GM12873 (cell line): ENCODE data around the gene C3.

Experiments
- TF ChIP-seq, protein P1 (sequence below): IDR thresholded peaks from 2 replicates; pipeline ENCODE4 v1.5.1; 2012; ENCODE audit warnings: low read depth, mild to moderate bottlenecking, moderate library complexity, low read length, control low read depth; ENCODE audit not compliant: insufficient read depth; ENCODE audit errors: missing control alignments

The C3 gene

GRCh38 chr19:6690160-6690885 lies 30.1 kb downstream of the C3 start:
- TF ChIP-seq, protein P1, sequence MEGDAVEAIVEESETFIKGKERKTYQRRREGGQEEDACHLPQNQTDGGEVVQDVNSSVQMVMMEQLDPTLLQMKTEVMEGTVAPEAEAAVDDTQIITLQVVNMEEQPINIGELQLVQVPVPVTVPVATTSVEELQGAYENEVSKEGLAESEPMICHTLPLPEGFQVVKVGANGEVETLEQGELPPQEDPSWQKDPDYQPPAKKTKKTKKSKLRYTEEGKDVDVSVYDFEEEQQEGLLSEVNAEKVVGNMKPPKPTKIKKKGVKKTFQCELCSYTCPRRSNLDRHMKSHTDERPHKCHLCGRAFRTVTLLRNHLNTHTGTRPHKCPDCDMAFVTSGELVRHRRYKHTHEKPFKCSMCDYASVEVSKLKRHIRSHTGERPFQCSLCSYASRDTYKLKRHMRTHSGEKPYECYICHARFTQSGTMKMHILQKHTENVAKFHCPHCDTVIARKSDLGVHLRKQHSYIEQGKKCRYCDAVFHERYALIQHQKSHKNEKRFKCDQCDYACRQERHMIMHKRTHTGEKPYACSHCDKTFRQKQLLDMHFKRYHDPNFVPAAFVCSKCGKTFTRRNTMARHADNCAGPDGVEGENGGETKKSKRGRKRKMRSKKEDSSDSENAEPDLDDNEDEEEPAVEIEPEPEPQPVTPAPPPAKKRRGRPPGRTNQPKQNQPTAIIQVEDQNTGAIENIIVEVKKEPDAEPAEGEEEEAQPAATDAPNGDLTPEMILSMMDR: no peak

GRCh38 chr19:6687114-6687513 lies 33.3 kb downstream of the C3 start:
- TF ChIP-seq, protein P1: no peak

- TF ChIP-seq, protein P1: no peak
Observed at GRCh38 chr19:6686628-6686975, 33.8 kb downstream of the C3 start.

- TF ChIP-seq, protein P1: no peak
Observed at GRCh38 chr19:6685962-6686627, 34.4 kb downstream of the C3 start.

- TF ChIP-seq, protein P1: no peak
Observed at GRCh38 chr19:6685482-6685881, 35.0 kb downstream of the C3 start.

DNA sequence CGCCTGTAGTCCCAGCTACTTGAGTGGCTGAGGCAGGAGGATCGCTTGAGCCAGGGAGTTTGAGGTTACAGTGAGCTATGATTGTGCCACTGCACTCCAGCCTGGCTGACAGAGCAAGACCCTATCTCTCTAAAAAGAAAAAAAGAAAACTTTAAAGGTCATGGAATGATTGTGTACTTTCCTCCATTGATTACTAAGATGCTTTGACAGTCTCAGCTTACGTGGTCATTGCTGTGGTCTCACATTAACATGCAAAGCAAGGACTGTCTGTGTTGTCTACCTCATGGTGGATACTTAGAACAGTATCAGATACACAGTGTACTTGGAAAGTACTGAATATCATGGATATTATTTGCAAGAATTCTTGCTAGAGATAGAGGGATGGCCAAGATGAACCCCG lies 36.5 kb downstream of the C3 start:
- TF ChIP-seq, protein P1: no peak

DNA sequence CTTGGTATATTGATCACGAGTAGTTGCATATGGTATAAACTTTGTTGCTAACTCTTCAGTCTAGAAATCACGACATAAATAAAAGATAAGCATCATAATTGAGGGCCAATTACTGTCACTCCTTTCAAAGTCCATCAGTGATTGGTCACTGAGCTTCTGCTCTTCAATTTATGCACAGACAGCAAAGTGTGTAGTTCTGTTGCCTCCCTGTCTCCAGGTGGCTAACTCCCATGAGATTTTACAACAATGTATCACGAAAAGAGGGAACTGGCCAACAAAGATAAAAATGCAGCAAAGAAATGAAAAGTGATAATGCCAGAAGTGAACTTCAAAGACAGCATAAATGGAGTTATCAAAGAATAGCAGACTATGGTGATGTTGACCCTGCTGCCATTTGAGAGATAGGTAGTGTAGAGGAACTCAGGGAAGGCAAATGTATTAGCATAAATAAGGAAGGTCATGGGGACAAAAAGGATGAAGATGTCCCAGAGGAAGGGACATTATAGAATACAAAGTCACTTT lies 37.8 kb downstream of the C3 start:
- TF ChIP-seq, protein P1: no peak
